IMR-90 (cell line): ENCODE measurements around the gene RPGR. TPM values are rescaled to one million over a fixed set of nuclear protein-coding genes. Genes with fewer than 3 reads are reported as not detected.

Source experiments
- ATAC-seq: fragments of 200-7000 bp; cut with Tn5 transposase; 2 replicates; pipeline ENCODE4 v1.9.1; 2020; ENCODE audit warnings: low read depth, mild to moderate bottlenecking, moderate library complexity
- BruUV-seq: library from RNA; stranded (reverse); fragments of 400-500 nt; replicated peaks from 2 replicates; lab custom pipeline; 2021; lab: Mats Ljungman, UMichigan
- CTCF ChIA-PET: fragments of 300-600 bp; formaldehyde crosslinking; extraction: SDS; loops from one replicate; lab custom pipeline; 2021; ENCODE audit warnings: antibody characterized with exemption; lab: Yijun Ruan, JAX
- POLR2A ChIA-PET: fragments of 300-600 bp; sonication (Branson Sonifier 250); formaldehyde crosslinking; loops from one replicate; lab custom pipeline; 2022; ENCODE audit warnings: antibody characterized with exemption; ENCODE audit not compliant: unreplicated experiment; lab: Charles Lee
- DNase-seq: peaks from one replicate; pipeline ENCODE4 v3.0.0; 2013
- H2AFZ ChIP-seq: replicated peaks from 2 replicates; pipeline ENCODE3; 2013; ENCODE audit warnings: low read length, mild to moderate bottlenecking; ENCODE audit not compliant: poor library complexity
- H2AK5ac ChIP-seq: 2 replicates; pipeline ENCODE4 v1.6.1; 2013; ENCODE audit warnings: low read depth, low read length, inconsistent platforms
- H2AK9ac ChIP-seq: replicated peaks from 2 replicates; pipeline ENCODE3; 2013; ENCODE audit warnings: mild to moderate bottlenecking, low read depth, low read length, moderate library complexity; ENCODE audit not compliant: poor library complexity
- H2BK120ac ChIP-seq: 2 replicates; pipeline ENCODE4 v1.6.1; 2013; ENCODE audit warnings: low read depth, low read length, inconsistent platforms
- H2BK15ac ChIP-seq: 3 replicates; pipeline ENCODE4 v1.6.1; 2013; ENCODE audit warnings: low read depth, low read length, inconsistent platforms
- H2BK20ac ChIP-seq: 2 replicates; pipeline ENCODE4 v1.6.1; 2013; ENCODE audit warnings: low read depth, mild to moderate bottlenecking, inconsistent platforms, low read length, moderate library complexity
- H2BK5ac ChIP-seq: 2 replicates; pipeline ENCODE4 v1.6.1; 2013; ENCODE audit warnings: mild to moderate bottlenecking, low read depth, low read length, inconsistent platforms; ENCODE audit not compliant: poor library complexity, severe bottlenecking
- H3K14ac ChIP-seq: replicated peaks from 2 replicates; pipeline ENCODE4 v1.6.1; 2013; ENCODE audit warnings: low read depth, low read length, inconsistent platforms
- H3K18ac ChIP-seq: 2 replicates; pipeline ENCODE4 v1.6.1; 2013; ENCODE audit warnings: low read depth, low read length, control low read depth
- H3K23ac ChIP-seq: 2 replicates; pipeline ENCODE4 v1.6.1; 2013; ENCODE audit warnings: low read depth, low read length, inconsistent platforms
- H3K27ac ChIP-seq: 2 replicates; pipeline ENCODE4 v1.5.1; 2013; ENCODE audit warnings: mild to moderate bottlenecking, control low read depth, low read length; ENCODE audit not compliant: insufficient read depth
- H3K27me3 ChIP-seq: 2 replicates; pipeline ENCODE4 v1.6.1; 2013; ENCODE audit warnings: low read length; ENCODE audit not compliant: control insufficient read depth, insufficient read depth
- H3K36me3 ChIP-seq: 2 replicates; pipeline ENCODE4 v1.6.1; 2013; ENCODE audit warnings: low read length, mixed read lengths; ENCODE audit not compliant: control insufficient read depth, insufficient read depth
- H3K4ac ChIP-seq: 2 replicates; pipeline ENCODE4 v1.6.1; 2013; ENCODE audit warnings: low read depth, low read length, inconsistent platforms
- H3K4me1 ChIP-seq: 2 replicates; pipeline ENCODE4 v1.6.1; 2013; ENCODE audit warnings: low read length, mixed read lengths; ENCODE audit not compliant: control insufficient read depth, insufficient read depth
- H3K4me2 ChIP-seq: 2 replicates; pipeline ENCODE4 v1.6.1; 2013; ENCODE audit warnings: low read depth, mild to moderate bottlenecking, control low read depth, low read length, moderate library complexity
- H3K4me3 ChIP-seq: 2 replicates; pipeline ENCODE4 v1.5.1; 2013; ENCODE audit warnings: low read depth, mild to moderate bottlenecking, control low read depth, low read length, moderate library complexity; ENCODE audit not compliant: insufficient read depth
- H3K56ac ChIP-seq: 2 replicates; pipeline ENCODE4 v1.6.1; 2013; ENCODE audit warnings: low read length, inconsistent platforms; ENCODE audit not compliant: insufficient read depth; ENCODE audit errors: extremely low read depth
- H3K79me1 ChIP-seq, 2 experiments: 2 replicates each; pipeline ENCODE4 v1.6.1; 2013; ENCODE audit warnings: low read length in 2 of 2, inconsistent platforms in 1 of 2, low read depth in 1 of 2
- H3K9ac ChIP-seq: 2 replicates; pipeline ENCODE4 v1.6.1; 2013; ENCODE audit warnings: low read depth, low read length, control low read depth
- H3K9me1 ChIP-seq: 2 replicates; pipeline ENCODE4 v1.6.1; 2013; ENCODE audit warnings: low read length, inconsistent platforms; ENCODE audit not compliant: insufficient read depth
- H3K9me3 ChIP-seq: 2 replicates; pipeline ENCODE4 v1.6.1; 2013; ENCODE audit warnings: low read length; ENCODE audit not compliant: control insufficient read depth, insufficient read depth
- H4K20me1 ChIP-seq: 2 replicates; pipeline ENCODE4 v1.6.1; 2013; ENCODE audit warnings: low read length, inconsistent platforms; ENCODE audit not compliant: insufficient read depth
- H4K5ac ChIP-seq: 2 replicates; pipeline ENCODE4 v1.6.1; 2013; ENCODE audit warnings: mild to moderate bottlenecking, low read depth, low read length, control low read depth
- H4K8ac ChIP-seq, 2 experiments: 2 replicates each; pipeline ENCODE4 v1.6.1; 2013; ENCODE audit warnings: low read depth in 2 of 2, low read length in 2 of 2, control low read depth in 1 of 2, inconsistent platforms in 1 of 2
- H4K91ac ChIP-seq: 2 replicates; pipeline ENCODE4 v1.6.1; 2013; ENCODE audit warnings: low read depth, low read length, inconsistent platforms; ENCODE audit not compliant: insufficient read depth
- BHLHE40 ChIP-seq: fragments of 150-350 bp; IDR thresholded peaks from 2 replicates; pipeline ENCODE4 v1.6.1; 2016; ENCODE audit warnings: mild to moderate bottlenecking, low read depth, low read length
- CEBPB ChIP-seq: IDR thresholded peaks from 2 replicates; pipeline ENCODE4 v1.6.1; 2012; ENCODE audit warnings: low read depth, low read length, improper control_type of control experiment
- CHD1 ChIP-seq: IDR thresholded peaks from 2 replicates; pipeline ENCODE4 v1.6.1; 2012; ENCODE audit warnings: low read depth, low read length, improper control_type of control experiment
- CTCF ChIP-seq: conservative IDR thresholded peaks from 2 replicates; pipeline ENCODE4 v1.5.1; 2012; ENCODE audit warnings: mild to moderate bottlenecking, low read depth, low read length, improper control_type of control experiment
- ELK1 ChIP-seq: fragments of 150-350 bp; IDR thresholded peaks from 2 replicates; pipeline ENCODE4 v1.6.1; 2016; ENCODE audit warnings: low read depth, mild to moderate bottlenecking, low read length, moderate library complexity, borderline replicate concordance
- FOS ChIP-seq: fragments of 150-350 bp; IDR thresholded peaks from 2 replicates; pipeline ENCODE4 v1.6.1; 2016; ENCODE audit warnings: low read depth, low read length
- MAFK ChIP-seq: IDR thresholded peaks from 2 replicates; pipeline ENCODE4 v1.6.1; 2012; ENCODE audit warnings: low read depth, low read length, improper control_type of control experiment
- MAZ ChIP-seq: IDR thresholded peaks from 2 replicates; pipeline ENCODE4 v1.6.1; 2012; ENCODE audit warnings: low read depth, mild to moderate bottlenecking, low read length, improper control_type of control experiment, moderate library complexity, borderline replicate concordance
- MXI1 ChIP-seq: IDR thresholded peaks from 2 replicates; pipeline ENCODE4 v1.6.1; 2012; ENCODE audit warnings: low read depth, mild to moderate bottlenecking, low read length, moderate library complexity, borderline replicate concordance
- NFE2L2 ChIP-seq: fragments of 150-350 bp; IDR thresholded peaks from 2 replicates; pipeline ENCODE4 v1.6.1; 2016; ENCODE audit warnings: low read depth, mild to moderate bottlenecking, low read length
- POLR2A ChIP-seq: IDR thresholded peaks from 2 replicates; pipeline ENCODE4 v1.6.1; 2012; ENCODE audit warnings: mild to moderate bottlenecking, low read depth, low read length
- RAD21 ChIP-seq: IDR thresholded peaks from 2 replicates; pipeline ENCODE4 v1.6.1; 2012; ENCODE audit warnings: low read length, improper control_type of control experiment
- RCOR1 ChIP-seq: IDR thresholded peaks from 2 replicates; pipeline ENCODE4 v1.6.1; 2012; ENCODE audit warnings: mild to moderate bottlenecking, low read length, improper control_type of control experiment; ENCODE audit not compliant: insufficient replicate concordance
- RFX5 ChIP-seq: IDR thresholded peaks from 2 replicates; pipeline ENCODE4 v1.8.0; 2012; ENCODE audit warnings: low read depth, mild to moderate bottlenecking, low read length, moderate library complexity
- SMC3 ChIP-seq: fragments of 150-350 bp; IDR thresholded peaks from 2 replicates; pipeline ENCODE4 v1.6.1; 2016; ENCODE audit warnings: low read depth, mild to moderate bottlenecking, antibody characterized with exemption, low read length, moderate library complexity
- USF2 ChIP-seq: fragments of 150-350 bp; IDR thresholded peaks from 2 replicates; pipeline ENCODE4 v1.6.1; 2017; ENCODE audit warnings: mild to moderate bottlenecking, antibody characterized with exemption, low read length, low read depth
- WGBS, 2 experiments: methylation state at CpG; one replicate each; pipeline versions ENCODE4 v1.1.5 to v1.1.7; 2013; ENCODE audit warnings: missing lambda C conversion rate in 2 of 2; ENCODE audit not compliant: insufficient read length in 1 of 2; ENCODE audit errors: extremely low coverage in 2 of 2; 5-methylcytosine and 5-hydroxymethylcytosine counted together
- dilution Hi-C: fragments of 300-500 bp; cut with HindIII; formaldehyde crosslinking; loops from one replicate; pipeline ENCODE4 v1.14.3; 2018; ENCODE audit warnings: low sequenced_read_pairs; ENCODE audit not compliant: unreplicated experiment
- in situ Hi-C: fragments of 300-500 bp; cut with MboI; formaldehyde crosslinking; loops from 3 replicates; pipeline ENCODE4 v1.14.3; 2019; ENCODE audit warnings: low sequenced_read_pairs, inconsistent platforms, mixed read lengths
- intact Hi-C: fragments of 100-400 bp; cut with micrococcal nuclease; formaldehyde crosslinking; loops from 2 replicates; pipeline ENCODE4 v1.10.0; 2022
- polyA plus RNA-seq, 3 experiments: library from polyadenylated mRNA; depleted of rRNA; stranded (reverse); fragments of >200 nt; gene quantifications; 2 replicates each; pipeline ENCODE4 v1.2.3, GENCODE V29; 2012; ENCODE audit warnings: low replicate concordance in 1 of 3
- total RNA-seq: library from RNA; depleted of rRNA; stranded (reverse); fragments of >200 nt; gene quantifications from 2 replicates; pipeline ENCODE4 v1.2.3, GENCODE V29; 2012

The RPGR gene
- total and polyA plus RNA-seq, 2 of the 4 experiments (the other 2 are of a cell fraction), result 2.2 to 3.8 TPM

- Histone ChIP-seq H3K56ac (no peak overlapping the region), H4K8ac (0 out of 4 replicates have a peak overlapping the region, but pooled peaks of 1 of the 2 experiments have one; percentile 6), H2AFZ (no peak overlapping the region), H2BK5ac (peak overlapping the region; percentile 58), H3K9ac (no peak overlapping the region), H3K27ac (peak overlapping the region; percentile 41; the same call in 1 of the 2 replicates), H2BK15ac (peak overlapping the region; percentile 24; the same call in 1 of the 3 replicates), H3K4me2 (peak overlapping the region; percentile 5; the same call in 1 of the 2 replicates), H3K18ac (peak overlapping the region; percentile 60; the same call in 1 of the 2 replicates), H3K36me3 (no peaks in the 10 kb centered on the region), H3K27me3 (no peaks in the 10 kb centered on the region), H4K5ac (0 out of 2 replicates have a peak overlapping the region, but pooled peaks have one; percentile 39), H3K4me1 (peaks cover 5% of the 10 kb centered on the region), H3K9me1 (peaks cover 3% of the 10 kb centered on the region), H2AK9ac (no peak overlapping the region), H3K4ac (peak overlapping the region; percentile 43; the same call in 1 of the 2 replicates), H2BK20ac (peak overlapping the region; percentile 75), H3K4me3 (no peak overlapping the region), H2AK5ac (no peak overlapping the region), H3K79me1 (no peaks in the 10 kb centered on the region; a peak in 1 of 4 replicates), H2BK120ac (peak overlapping the region; percentile 37; the same call in 1 of the 2 replicates), H3K14ac (no peak overlapping the region), H4K91ac (no peak overlapping the region), H3K9me3 (no peaks in the 10 kb centered on the region), H4K20me1 (no peaks in the 10 kb centered on the region), H3K23ac (no peak overlapping the region)
- CTCF ChIA-PET, result no interaction called here
- BruUV-seq, result no TSS peak
- no CpG with 5 or more reads among the region's 2 CpGs for WGBS, 2 experiments
- in situ Hi-C loops, result no loop called here
- intact Hi-C loops, result no loop called here
- DNase-seq, result no peak
- dilution Hi-C loops, result no loop called here
- no peak for TF ChIP-seq MAFK
- TF ChIP-seq BHLHE40, result no peak
- TF ChIP-seq NFE2L2, result no peak
- TF ChIP-seq POLR2A, result no peak
- TF ChIP-seq MXI1, result no peak
- TF ChIP-seq RFX5, result no peak
- no peak for TF ChIP-seq SMC3
- no peak for TF ChIP-seq MAZ
- no peak for TF ChIP-seq RCOR1
- no peak for TF ChIP-seq RAD21
- TF ChIP-seq USF2, result no peak
- TF ChIP-seq CEBPB, result no peak
- TF ChIP-seq CHD1, result no peak
- no peak for TF ChIP-seq FOS
- TF ChIP-seq CTCF, result no peak
- no peak for TF ChIP-seq ELK1
- ATAC-seq, result no peak
- POLR2A ChIA-PET, result no interaction called here
Observed at GRCh38 chrX:38276089-38276488, 51.2 kb downstream of the RPGR start.
